Measurements from ENCODE around the gene POLE.

DNA sequence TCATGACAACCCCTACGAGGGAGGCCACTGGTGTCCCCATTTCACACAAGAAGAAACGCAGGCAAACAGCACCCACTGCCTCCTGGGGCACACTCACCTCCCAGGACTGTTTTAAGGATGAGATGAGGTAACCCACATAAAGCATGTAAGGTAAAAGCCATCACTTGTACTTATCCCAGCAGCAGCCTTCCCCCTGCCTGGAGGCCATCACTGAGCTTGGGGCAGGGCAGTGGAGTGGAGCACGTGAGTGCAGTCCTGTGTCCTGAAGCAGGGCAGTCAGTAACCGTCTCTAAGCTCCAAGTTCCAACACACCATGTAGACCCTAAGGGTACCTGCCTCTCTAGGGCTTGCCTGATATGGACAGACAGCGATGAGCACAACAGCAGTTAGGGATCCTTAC, 1.7 kb downstream of the POLE start:
- TF ChIP-seq POLR2A (IDR thresholded peaks at IDR 0.05; ENCODE audit: low read depth, low read length) (no peak), POLR2AphosphoS5 (IDR thresholded peaks at IDR 0.05; ENCODE audit: low read depth, low read length) (no peak)

Measured in GM12891 (cell line).